BLaER1 treated with 17β-estradiol and CSF1 and Interleukin-3, amounts not matched to agents 10 nM and 100 nM (cell line): ENCODE data around the gene NPDC1.

Experiments used
- H3K27ac ChIP-seq, 11 experiments: shearing (Covaris generic); formaldehyde crosslinking; 2 replicates each; pipeline ENCODE4 v1.8.1; 2022
- H3K27me3 ChIP-seq, 11 experiments: shearing (Covaris generic); formaldehyde crosslinking; 2 replicates each; pipeline ENCODE4 v1.8.1; 2022
- H3K36me3 ChIP-seq, 11 experiments: shearing (Covaris generic); formaldehyde crosslinking; 2 replicates each; pipeline ENCODE4 v1.8.1; 2022
- H3K4me1 ChIP-seq, 10 experiments: shearing (Covaris generic); formaldehyde crosslinking; 2 replicates each; pipeline ENCODE4 v1.8.1; 2022
- H3K4me2 ChIP-seq, 11 experiments: shearing (Covaris generic); formaldehyde crosslinking; 2 replicates each; pipeline ENCODE4 v1.8.1; 2022
- H3K4me3 ChIP-seq, 10 experiments: shearing (Covaris generic); formaldehyde crosslinking; 2 replicates each; pipeline ENCODE4 v1.8.1; 2022
- H3K9ac ChIP-seq, 11 experiments: shearing (Covaris generic); formaldehyde crosslinking; 2 replicates each; pipeline ENCODE4 v1.8.1; 2022
- H3K9me3 ChIP-seq, 11 experiments: shearing (Covaris generic); formaldehyde crosslinking; replicated peaks in 1 of 11; 2 replicates each; pipeline ENCODE4 v1.8.1; 2022
- H4K20me1 ChIP-seq, 11 experiments: shearing (Covaris generic); formaldehyde crosslinking; 2 replicates each; pipeline ENCODE4 v1.8.1; 2022
- Cebpa-rat ChIP-seq, 11 experiments: shearing (Covaris generic); IDR thresholded peaks; 2 replicates each; pipeline ENCODE4 v1.8.1; 2022

Gene NPDC1

DNA sequence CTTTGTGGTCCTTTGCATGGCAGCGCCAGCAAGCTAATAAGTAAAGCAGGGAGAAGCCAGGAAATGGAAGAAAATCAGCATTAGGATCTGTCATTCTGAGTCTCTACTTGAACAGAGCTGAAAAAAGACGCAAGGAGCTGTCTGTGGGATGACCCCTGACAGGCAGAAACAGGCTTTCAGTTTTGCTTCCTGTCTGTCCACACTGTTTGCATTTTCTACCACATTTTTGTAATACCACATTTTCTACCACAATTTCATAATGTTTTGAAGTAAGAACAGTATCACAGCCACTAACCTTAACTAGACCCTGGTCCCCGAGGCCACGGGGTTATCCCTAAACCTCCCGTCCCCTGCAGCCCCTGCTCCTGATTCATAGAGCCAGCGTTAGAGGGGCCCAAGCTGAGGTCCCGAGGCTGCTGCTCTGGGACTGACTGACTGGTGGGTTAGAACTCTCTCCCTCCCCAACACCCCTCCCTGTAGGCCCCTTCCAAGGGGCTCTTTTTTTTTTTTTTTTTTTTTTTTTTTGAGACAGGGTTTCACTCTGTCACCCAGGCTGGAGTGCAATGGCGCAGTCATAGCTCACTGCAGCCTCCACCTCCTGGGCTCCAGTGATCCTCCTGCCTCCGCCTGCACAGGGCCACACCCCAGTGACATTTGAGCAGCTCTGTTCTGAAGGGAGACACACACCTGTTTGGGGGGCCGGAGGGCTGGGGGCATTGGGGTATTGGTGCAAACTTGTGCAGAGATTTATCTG, 45.6 kb downstream of the NPDC1 start:
- peak in 5 of 11 experiments; percentile 26 to 56 (median 39); a peak in 5 of 22 replicates for TF ChIP-seq Cebpa-rat (IDR thresholded peaks at IDR 0.05)
- H4K20me1 ChIP-seq, result peaks cover 0 to 12% (median 0%) of the 10 kb centered on the region in 11 experiments; a peak in 5 of 22 replicates
- no peaks in the 10 kb centered on the region; a peak in 1 of 22 replicates for H3K27me3 ChIP-seq
- peak overlapping the region in 3 of 10 experiments; percentile 15 to 38 (median 18); a peak in 3 of 20 replicates for H3K4me3 ChIP-seq
- peak overlapping the region; percentile 51 to 92 (median 85) for H3K4me2 ChIP-seq
- H3K9ac ChIP-seq, result peak overlapping the region; percentile 32 to 73 (median 60); a peak in 20 of 22 replicates
- peaks cover 5 to 11% (median 10%) of the 10 kb centered on the region in 11 experiments; a peak in 19 of 22 replicates for H3K9me3 ChIP-seq
- H3K36me3 ChIP-seq, result peaks cover 0 to under 1% (median 0%) of the 10 kb centered on the region in 11 experiments; a peak in 1 of 22 replicates
- peak overlapping the region; percentile 20 to 89 (median 76); a peak in 20 of 22 replicates for H3K27ac ChIP-seq
- H3K4me1 ChIP-seq, result peaks cover 53 to 82% (median 68%) of the 10 kb centered on the region in 10 experiments

DNA sequence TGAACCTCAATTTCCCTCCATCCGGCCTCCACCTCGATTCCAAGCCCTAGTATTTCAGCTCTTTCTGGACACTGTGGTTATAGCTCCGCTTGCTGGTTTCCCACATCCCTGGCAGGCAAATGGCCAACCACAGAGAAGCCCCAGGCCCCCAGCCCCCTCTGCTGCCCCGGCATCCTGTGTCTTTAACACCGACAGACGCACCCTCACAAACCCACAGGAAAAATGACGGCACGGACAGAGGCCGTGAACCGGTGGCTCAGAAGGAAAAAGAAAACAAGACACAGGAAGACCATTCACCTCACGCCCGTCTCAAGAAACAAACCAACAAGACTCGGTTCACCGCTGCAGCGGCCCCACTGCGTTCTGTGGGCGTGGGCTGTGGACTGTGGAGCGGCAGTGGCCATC, 48.1 kb downstream of the NPDC1 start:
- H3K27ac ChIP-seq, result peak overlapping the region in 9 of 11 experiments; percentile 10 to 89 (median 76); a peak in 16 of 22 replicates
- peaks cover 0 to 19% (median 8%) of the 10 kb centered on the region in 11 experiments; a peak in 10 of 22 replicates for H3K36me3 ChIP-seq
- H3K4me2 ChIP-seq, result peak overlapping the region; percentile 81 to 93 (median 89)
- H4K20me1 ChIP-seq, result peaks cover 0 to 29% (median 9%) of the 10 kb centered on the region in 11 experiments; a peak in 14 of 22 replicates
- TF ChIP-seq Cebpa-rat (IDR thresholded peaks at IDR 0.05), result no peak
- H3K4me1 ChIP-seq, result peaks cover 65 to 98% (median 82%) of the 10 kb centered on the region in 10 experiments
- H3K9me3 ChIP-seq, result no peaks in the 10 kb centered on the region
- H3K27me3 ChIP-seq, result no peaks in the 10 kb centered on the region; a peak in 1 of 22 replicates
- no peak overlapping the region for H3K4me3 ChIP-seq
- peak overlapping the region in 8 of 11 experiments; percentile 3 to 58 (median 48); a peak in 15 of 22 replicates for H3K9ac ChIP-seq

DNA sequence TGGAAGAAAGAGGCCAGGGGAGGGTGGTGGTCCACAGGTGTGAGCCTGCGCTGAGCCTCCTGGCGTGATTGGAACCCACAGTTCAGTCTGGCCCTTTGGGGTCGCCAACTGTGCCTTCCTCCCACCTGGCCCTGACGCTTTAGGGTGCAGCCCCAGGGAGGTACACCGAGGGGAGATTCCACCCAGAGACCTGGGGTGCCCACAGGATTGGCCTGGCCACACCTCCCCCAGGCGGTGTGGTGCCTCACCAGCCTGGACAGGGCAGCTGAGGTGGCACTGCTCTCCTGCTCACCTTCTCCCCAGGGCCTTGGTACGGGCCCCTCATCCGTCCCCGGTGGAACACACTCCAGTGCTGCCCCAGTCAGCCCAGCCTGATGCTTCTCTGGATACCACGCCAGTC, 48.6 kb downstream of the NPDC1 start:
- peak overlapping the region in 7 of 11 experiments; percentile 27 to 58 (median 51); a peak in 15 of 22 replicates for H3K9ac ChIP-seq

DNA sequence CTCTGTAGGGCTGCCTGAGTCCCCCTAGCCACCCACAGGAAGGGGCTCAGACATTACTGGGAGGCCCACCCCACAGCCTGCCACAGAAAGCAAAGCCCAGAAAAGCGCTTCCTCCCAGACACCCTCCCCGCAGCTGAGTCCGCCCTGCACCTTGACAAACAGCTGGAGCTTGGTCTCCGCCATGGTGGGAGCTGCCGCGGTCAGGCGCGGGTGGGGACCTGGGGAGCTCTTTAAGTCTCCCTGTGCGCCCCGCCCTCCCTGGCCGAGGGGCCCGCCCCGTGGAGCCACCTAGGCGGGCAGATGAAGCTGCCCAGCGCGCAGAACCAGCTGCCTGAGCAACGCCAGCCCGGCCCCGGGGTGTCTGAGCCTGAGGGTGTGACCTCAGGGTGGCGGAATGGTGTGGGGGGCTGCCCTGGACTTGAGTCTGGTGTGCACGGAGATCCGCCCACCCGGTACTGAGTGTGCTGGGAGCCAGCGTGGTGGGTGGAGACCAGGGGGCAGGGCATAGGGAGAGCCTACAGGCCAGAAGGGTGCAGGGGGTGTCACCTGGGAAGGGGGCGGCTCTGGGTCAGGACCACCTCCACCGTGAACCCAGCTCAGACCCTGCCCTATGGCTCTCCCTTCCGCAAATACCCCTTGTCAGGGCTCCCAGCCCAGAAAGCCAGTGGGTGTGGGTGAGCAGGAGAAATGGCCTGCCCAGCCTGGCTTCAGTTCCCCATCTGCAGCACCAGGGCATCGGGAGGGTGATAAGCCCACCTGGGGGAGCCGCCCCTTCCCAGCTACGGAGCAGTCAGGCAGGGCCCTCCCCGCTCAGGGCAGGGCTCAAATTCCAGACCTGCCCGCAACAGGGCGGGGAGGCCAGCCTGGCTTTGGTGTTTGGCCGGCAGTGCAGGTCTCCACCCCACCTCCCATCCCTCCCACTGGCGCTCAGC, 49.4 kb downstream of the NPDC1 start, which contains the start of gene CLIC3:
TSS of gene CLIC3 (minus strand) at position 208 of the 932 bp plus-strand sequence. CDS start at position 183, 25 bp downstream.
- Histone ChIP-seq H3K27ac (peak within 1 kb of the TSS in 9 of 11 experiments; percentile 44 to 89 (median 76); a peak in 19 of 22 replicates), H3K36me3 (peaks cover 0 to 19% (median 8%) of the 10 kb centered on the region in 11 experiments; a peak in 10 of 22 replicates), H3K9me3 (no peaks in the 10 kb centered on the region), H3K9ac (peak within 1 kb of the TSS; percentile 47 to 71 (median 57); a peak in 19 of 22 replicates), H3K4me2 (peak within 1 kb of the TSS; percentile 81 to 93 (median 89)), H3K4me1 (peaks cover 68 to 89% (median 81%) of the 10 kb centered on the region in 10 experiments), H4K20me1 (peaks cover 0 to 32% (median 11%) of the 10 kb centered on the region in 11 experiments; a peak in 14 of 22 replicates), H3K4me3 (peak within 1 kb of the TSS in 4 of 10 experiments; percentile 15 to 44 (median 32); a peak in 7 of 20 replicates), H3K27me3 (no peaks in the 10 kb centered on the region; a peak in 1 of 22 replicates)
- TF ChIP-seq Cebpa-rat (IDR thresholded peaks at IDR 0.05), result no peak

More for the DNA sequence above, 48.6 kb downstream of the NPDC1 start:
- Histone ChIP-seq H3K4me3 (no peak overlapping the region), H4K20me1 (peaks cover 0 to 32% (median 11%) of the 10 kb centered on the region in 11 experiments; a peak in 14 of 22 replicates), H3K9me3 (no peaks in the 10 kb centered on the region), H3K27me3 (no peaks in the 10 kb centered on the region; a peak in 1 of 22 replicates), H3K27ac (peak overlapping the region in 8 of 11 experiments; percentile 38 to 89 (median 78); a peak in 14 of 22 replicates), H3K4me1 (peaks cover 68 to 96% (median 85%) of the 10 kb centered on the region in 10 experiments), H3K36me3 (peaks cover 0 to 19% (median 8%) of the 10 kb centered on the region in 11 experiments; a peak in 10 of 22 replicates), H3K4me2 (peak overlapping the region; percentile 81 to 93 (median 89))
- no peak for TF ChIP-seq Cebpa-rat (IDR thresholded peaks at IDR 0.05)

DNA sequence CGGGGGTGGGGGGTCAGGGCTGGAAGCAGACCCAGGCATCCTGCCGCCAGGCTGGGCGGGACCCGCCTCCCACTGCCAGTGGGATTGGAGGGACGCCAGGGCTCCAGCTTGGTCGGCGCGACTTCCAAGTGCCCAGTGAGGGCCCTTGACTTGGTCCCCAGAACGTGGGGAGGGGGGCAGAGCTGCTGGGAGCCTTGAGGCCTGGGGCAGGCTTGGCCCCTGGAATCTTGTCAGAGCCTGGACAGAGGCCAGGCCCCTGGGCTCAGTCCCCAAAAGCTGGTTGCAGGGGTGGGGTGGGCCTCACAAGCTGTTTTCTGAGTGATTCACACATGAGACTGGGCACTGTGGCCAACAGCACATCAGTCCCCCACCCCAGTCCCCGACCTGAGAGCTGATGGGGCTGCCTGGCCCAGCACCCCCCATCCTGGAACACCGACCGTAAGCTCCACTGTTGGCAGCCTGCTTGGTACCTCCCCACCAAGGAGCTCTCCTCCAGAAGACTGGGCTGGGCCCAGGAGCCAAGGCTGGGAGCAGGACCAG, 50.1 kb downstream of the NPDC1 start:
- Histone ChIP-seq H3K27ac (peak overlapping the region in 9 of 11 experiments; percentile 32 to 89 (median 76); a peak in 19 of 22 replicates), H3K27me3 (no peaks in the 10 kb centered on the region; a peak in 1 of 22 replicates), H4K20me1 (peaks cover 0 to 32% (median 11%) of the 10 kb centered on the region in 11 experiments; a peak in 14 of 22 replicates), H3K9me3 (no peaks in the 10 kb centered on the region), H3K36me3 (peaks cover 0 to 19% (median 8%) of the 10 kb centered on the region in 11 experiments; a peak in 10 of 22 replicates), H3K4me1 (peaks cover 68 to 88% (median 79%) of the 10 kb centered on the region in 10 experiments), H3K4me2 (peak overlapping the region; percentile 81 to 93 (median 89)), H3K9ac (peak overlapping the region; percentile 47 to 71 (median 57); a peak in 19 of 22 replicates), H3K4me3 (peak overlapping the region in 2 of 10 experiments; percentile 40 to 44; a peak in 4 of 20 replicates)
- no peak for TF ChIP-seq Cebpa-rat (IDR thresholded peaks at IDR 0.05)

DNA sequence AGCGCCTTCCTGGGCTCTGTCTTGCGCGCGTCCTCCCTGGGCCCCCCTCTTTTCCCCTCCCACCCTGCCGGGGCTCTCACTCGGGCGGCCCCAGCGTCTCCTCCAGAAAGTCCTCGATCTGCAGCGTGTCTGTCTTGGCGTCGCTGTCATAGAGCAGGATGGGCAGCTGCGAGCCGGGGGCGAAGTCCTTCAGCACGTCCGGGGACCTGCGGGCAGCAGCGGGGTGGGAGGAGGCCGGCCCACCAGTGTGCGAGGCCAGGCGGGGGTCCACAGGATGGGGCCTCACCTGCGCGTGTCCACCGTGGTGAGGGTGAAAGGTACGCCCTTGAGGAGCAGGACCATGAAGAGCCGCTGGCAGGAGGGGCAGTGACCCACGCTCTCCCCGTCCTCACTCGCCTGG, 50.6 kb downstream of the NPDC1 start:
- H4K20me1 ChIP-seq, result peaks cover 0 to 32% (median 11%) of the 10 kb centered on the region in 11 experiments; a peak in 14 of 22 replicates
- no peak overlapping the region for H3K27ac ChIP-seq
- H3K36me3 ChIP-seq, result peaks cover 0 to 19% (median 8%) of the 10 kb centered on the region in 11 experiments; a peak in 10 of 22 replicates
- TF ChIP-seq Cebpa-rat (IDR thresholded peaks at IDR 0.05), result no peak
- no peaks in the 10 kb centered on the region for H3K9me3 ChIP-seq
- H3K27me3 ChIP-seq, result no peaks in the 10 kb centered on the region; a peak in 2 of 22 replicates
- H3K4me2 ChIP-seq, result peak overlapping the region in 8 of 11 experiments; percentile 81 to 92 (median 89); a peak in 13 of 22 replicates
- H3K4me3 ChIP-seq, result no peak overlapping the region
- no peak overlapping the region; a peak in 1 of 22 replicates for H3K9ac ChIP-seq
- H3K4me1 ChIP-seq, result peaks cover 64 to 84% (median 75%) of the 10 kb centered on the region in 10 experiments

DNA sequence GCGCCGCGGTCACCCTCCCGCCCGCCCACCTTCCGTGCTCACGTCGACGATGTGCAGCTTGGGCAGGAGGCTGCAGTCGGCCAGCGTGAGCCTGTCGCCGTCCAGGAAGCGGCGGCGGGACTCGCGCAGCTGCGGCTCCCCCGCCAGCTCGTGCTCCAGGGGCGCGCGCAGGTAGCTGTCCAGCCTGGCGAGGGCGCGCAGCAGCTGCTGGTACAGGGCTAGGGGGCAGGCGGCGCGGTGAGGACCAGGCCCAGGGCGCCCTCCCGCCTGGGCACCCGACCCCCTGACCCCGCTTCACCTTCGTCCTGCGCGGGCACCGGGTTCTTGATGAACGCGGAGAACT, 51.1 kb downstream of the NPDC1 start:
- no peak for TF ChIP-seq Cebpa-rat (IDR thresholded peaks at IDR 0.05)
- H3K4me2 ChIP-seq, result peak overlapping the region in 5 of 11 experiments; percentile 81 to 92 (median 89); a peak in 6 of 22 replicates
- no peak overlapping the region for H3K4me3 ChIP-seq
- peaks cover 0 to 19% (median 8%) of the 10 kb centered on the region in 11 experiments; a peak in 10 of 22 replicates for H3K36me3 ChIP-seq
- no peak overlapping the region for H3K9ac ChIP-seq
- no peak overlapping the region for H3K27ac ChIP-seq
- no peaks in the 10 kb centered on the region for H3K9me3 ChIP-seq
- peaks cover 0 to 32% (median 11%) of the 10 kb centered on the region in 11 experiments; a peak in 14 of 22 replicates for H4K20me1 ChIP-seq
- peaks cover 59 to 79% (median 70%) of the 10 kb centered on the region in 10 experiments for H3K4me1 ChIP-seq
- H3K27me3 ChIP-seq, result no peaks in the 10 kb centered on the region; a peak in 2 of 22 replicates
